GM12891 (cell line): ENCODE data around the gene ST6GALNAC3.

ENCODE experiments used
- PAX5 ChIP-seq: IDR thresholded peaks from 2 replicates; pipeline ENCODE4 v1.6.1; 2011; ENCODE audit warnings: low read length, moderate library complexity, mild to moderate bottlenecking; ENCODE audit not compliant: insufficient read depth, severe bottlenecking
- POLR2A ChIP-seq: IDR thresholded peaks from 2 replicates; pipeline ENCODE4 v1.6.1; 2011; ENCODE audit warnings: low read depth, low read length, control low read depth
- POLR2AphosphoS5 ChIP-seq: IDR thresholded peaks from 2 replicates; pipeline ENCODE4 v1.6.1; 2011; ENCODE audit warnings: low read depth, low read length, control low read depth
- SPI1 ChIP-seq: IDR thresholded peaks from 2 replicates; pipeline ENCODE4 v1.6.1; 2011; ENCODE audit warnings: low read depth, low read length, control low read depth

DNA sequence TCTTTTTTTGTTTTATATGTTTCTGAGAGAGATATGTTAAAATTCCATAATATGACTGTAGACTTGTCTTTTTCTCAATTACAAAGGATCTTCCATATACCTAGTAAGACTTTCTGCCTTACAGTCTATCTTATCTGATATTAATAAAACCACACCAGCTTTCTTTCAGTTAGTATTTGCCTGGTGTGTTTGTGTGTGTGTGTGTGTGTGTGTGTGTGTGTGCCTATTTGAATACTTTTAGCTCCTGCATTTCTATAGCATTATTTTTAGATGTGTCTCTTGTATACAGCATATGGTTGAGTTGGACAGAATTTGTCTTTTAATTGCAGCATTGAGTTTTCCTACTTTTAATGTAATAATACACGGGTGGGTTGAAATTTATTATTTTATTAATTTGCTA is 27.5 kb downstream of the ST6GALNAC3 start:
- TF ChIP-seq SPI1 (no peak), POLR2A (no peak), POLR2AphosphoS5 (no peak), PAX5 (no peak)
